PC-9 (cell line): ENCODE data around the gene RAB11FIP4. TPM values are rescaled to one million over a fixed set of nuclear protein-coding genes. Genes with fewer than 3 reads are reported as not detected.

Source experiments
- BruUV-seq: library from RNA; stranded (reverse); fragments of 400-500 nt; replicated peaks from 2 replicates; lab custom pipeline; 2021; lab: Mats Ljungman, UMichigan
- CTCF ChIA-PET: fragments of 300-600 bp; sonication (Branson Sonifier 250); formaldehyde crosslinking; loops from one replicate; lab custom pipeline; 2022; ENCODE audit warnings: antibody characterized with exemption; lab: Charles Lee
- POLR2A ChIA-PET: fragments of 300-600 bp; sonication (Branson Sonifier 250); formaldehyde crosslinking; loops from one replicate; lab custom pipeline; 2022; ENCODE audit warnings: antibody characterized with exemption; ENCODE audit not compliant: unreplicated experiment; lab: Charles Lee
- DNase-seq, 2 experiments: peaks; one replicate each; pipeline versions ENCODE4 v3.0.0 to v3.0.0-alpha.2; 2015 to 2022; ENCODE audit warnings: mixed read lengths in 1 of 2
- H2AFZ ChIP-seq: fragments of 200-600 bp; sonication (generic); 2 replicates; pipeline ENCODE4 v1.8.1; 2017; ENCODE audit warnings: antibody characterized with exemption
- H3F3A ChIP-seq: fragments of 200-600 bp; sonication (generic); 2 replicates; pipeline ENCODE4 v1.8.1; 2017; ENCODE audit warnings: antibody characterized with exemption, mild to moderate bottlenecking, low read depth; ENCODE audit not compliant: insufficient read depth
- H3K27ac ChIP-seq: fragments of 200-600 bp; sonication (generic); 2 replicates; pipeline ENCODE4 v1.6.1; 2016; ENCODE audit warnings: mixed run types
- H3K27me3 ChIP-seq: fragments of 200-600 bp; sonication (generic); 2 replicates; pipeline ENCODE4 v1.6.1; 2016; ENCODE audit warnings: low read depth, mixed run types; ENCODE audit not compliant: insufficient read depth
- H3K36me3 ChIP-seq: fragments of 200-600 bp; sonication (generic); 2 replicates; pipeline ENCODE4 v1.6.1; 2016; ENCODE audit warnings: low read depth, mixed run types
- H3K4me1 ChIP-seq: fragments of 200-600 bp; sonication (generic); replicated peaks from 2 replicates; pipeline ENCODE4 v1.6.1; 2016; ENCODE audit warnings: mixed run types; ENCODE audit not compliant: insufficient read depth
- H3K4me2 ChIP-seq: fragments of 200-600 bp; sonication (generic); 2 replicates; pipeline ENCODE4 v1.6.1; 2017; ENCODE audit warnings: mixed run types
- H3K4me3 ChIP-seq: fragments of 200-600 bp; sonication (generic); 2 replicates; pipeline ENCODE4 v1.6.1; 2016; ENCODE audit warnings: mixed run types
- H3K79me2 ChIP-seq: fragments of 200-600 bp; sonication (generic); 2 replicates; pipeline ENCODE4 v1.6.1; 2017; ENCODE audit warnings: low read depth, mixed run types
- H3K9me2 ChIP-seq: fragments of 200-600 bp; sonication (generic); 2 replicates; pipeline ENCODE4 v1.8.1; 2017; ENCODE audit warnings: mild to moderate bottlenecking; ENCODE audit not compliant: insufficient read depth
- H3K9me3 ChIP-seq: fragments of 200-600 bp; sonication (generic); 2 replicates; pipeline ENCODE4 v1.8.1; 2016; ENCODE audit warnings: low read depth; ENCODE audit not compliant: insufficient read depth
- H4K20me1 ChIP-seq: fragments of 200-600 bp; sonication (generic); 2 replicates; pipeline ENCODE4 v1.8.1; 2017; ENCODE audit not compliant: insufficient read depth
- EZH2 ChIP-seq: fragments of 200-600 bp; sonication (generic); IDR thresholded peaks from 2 replicates; pipeline ENCODE4 v1.8.0; 2017; ENCODE audit warnings: antibody characterized with exemption, low read depth
- intact Hi-C: fragments of 100-400 bp; cut with micrococcal nuclease; formaldehyde crosslinking; loops from one replicate; pipeline ENCODE4 v1.10.0; 2022; ENCODE audit not compliant: unreplicated experiment
- total RNA-seq: library from RNA; stranded (reverse); gene quantifications from 2 replicates; pipeline ENCODE4 v1.2.3, GENCODE V29; 2021
- TF ChIP-seq, protein P1 (sequence below): fragments of 200-600 bp; sonication (generic); conservative IDR thresholded peaks from 2 replicates; pipeline ENCODE4 v1.6.1; 2017; ENCODE audit warnings: mixed run types, antibody characterized with exemption, mild to moderate bottlenecking, moderate library complexity

The RAB11FIP4 gene
- total RNA-seq, 1 experiment from 2014 or later, result 22.9 TPM

DNA sequence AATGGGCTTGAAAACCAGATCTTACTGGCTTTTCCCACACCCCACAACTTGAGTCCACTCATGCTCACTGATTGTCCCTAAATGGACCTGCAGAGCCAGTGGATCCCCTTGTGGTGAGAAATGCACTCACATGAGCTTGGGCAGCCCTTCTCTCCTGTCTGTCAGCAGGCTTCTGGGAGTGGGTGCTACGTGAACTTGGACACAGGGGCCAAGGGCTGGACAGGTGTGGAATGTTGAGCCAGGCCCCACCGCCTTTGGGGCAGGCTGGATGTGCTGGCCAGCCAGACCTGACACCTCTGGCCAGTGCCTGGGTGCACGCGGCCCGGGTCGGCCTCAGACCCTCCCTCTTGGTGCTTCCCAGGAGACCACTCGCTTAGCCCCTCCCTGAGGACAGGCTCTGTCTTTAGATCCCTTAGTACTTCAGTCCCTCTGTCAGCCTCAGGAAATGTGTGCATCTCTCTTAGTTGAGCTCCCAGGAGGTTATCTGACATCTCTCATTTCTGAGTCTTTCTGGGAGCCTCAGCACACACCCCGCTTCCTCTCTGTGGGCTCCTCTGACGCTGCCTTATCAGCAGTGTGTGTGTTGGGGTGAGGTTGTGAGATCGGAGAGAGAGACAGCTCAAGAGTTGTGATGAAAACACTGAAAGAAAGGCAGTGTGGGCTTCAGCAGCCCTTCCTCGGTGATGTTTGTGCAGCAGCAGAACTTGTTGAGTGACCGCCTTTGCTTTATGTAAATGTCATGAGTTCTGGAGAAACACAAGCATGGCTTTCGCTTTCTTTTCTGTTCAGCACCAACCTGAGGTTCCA lies 117.0 kb downstream of the RAB11FIP4 start:
- no TSS peak for BruUV-seq
- no peaks in the 10 kb centered on the region for H3K36me3 ChIP-seq
- no peaks in the 10 kb centered on the region for H3K4me1 ChIP-seq
- ChIA-PET CTCF (no interaction called here), POLR2A (no interaction called here)
- no peak overlapping the region for H3K4me3 ChIP-seq
- H4K20me1 ChIP-seq, result peaks cover 5% of the 10 kb centered on the region
- DNase-seq, result no peak
- H3K27me3 ChIP-seq, result no peaks in the 10 kb centered on the region
- intact Hi-C loops, result no loop called here
- H3K9me2 ChIP-seq, result no peaks in the 10 kb centered on the region
- peaks cover 10% of the 10 kb centered on the region; the same call in 1 of the 2 replicates for H3F3A ChIP-seq
- H3K79me2 ChIP-seq, result peaks cover 22% of the 10 kb centered on the region
- H3K4me2 ChIP-seq, result no peak overlapping the region
- H3K27ac ChIP-seq, result no peak overlapping the region
- no peak overlapping the region for H2AFZ ChIP-seq
- no peak for TF ChIP-seq EZH2
- TF ChIP-seq, protein P1, sequence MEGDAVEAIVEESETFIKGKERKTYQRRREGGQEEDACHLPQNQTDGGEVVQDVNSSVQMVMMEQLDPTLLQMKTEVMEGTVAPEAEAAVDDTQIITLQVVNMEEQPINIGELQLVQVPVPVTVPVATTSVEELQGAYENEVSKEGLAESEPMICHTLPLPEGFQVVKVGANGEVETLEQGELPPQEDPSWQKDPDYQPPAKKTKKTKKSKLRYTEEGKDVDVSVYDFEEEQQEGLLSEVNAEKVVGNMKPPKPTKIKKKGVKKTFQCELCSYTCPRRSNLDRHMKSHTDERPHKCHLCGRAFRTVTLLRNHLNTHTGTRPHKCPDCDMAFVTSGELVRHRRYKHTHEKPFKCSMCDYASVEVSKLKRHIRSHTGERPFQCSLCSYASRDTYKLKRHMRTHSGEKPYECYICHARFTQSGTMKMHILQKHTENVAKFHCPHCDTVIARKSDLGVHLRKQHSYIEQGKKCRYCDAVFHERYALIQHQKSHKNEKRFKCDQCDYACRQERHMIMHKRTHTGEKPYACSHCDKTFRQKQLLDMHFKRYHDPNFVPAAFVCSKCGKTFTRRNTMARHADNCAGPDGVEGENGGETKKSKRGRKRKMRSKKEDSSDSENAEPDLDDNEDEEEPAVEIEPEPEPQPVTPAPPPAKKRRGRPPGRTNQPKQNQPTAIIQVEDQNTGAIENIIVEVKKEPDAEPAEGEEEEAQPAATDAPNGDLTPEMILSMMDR, result 0 out of 2 replicates have a peak, but pooled peaks have one; percentile 32
- no peaks in the 10 kb centered on the region for H3K9me3 ChIP-seq

DNA sequence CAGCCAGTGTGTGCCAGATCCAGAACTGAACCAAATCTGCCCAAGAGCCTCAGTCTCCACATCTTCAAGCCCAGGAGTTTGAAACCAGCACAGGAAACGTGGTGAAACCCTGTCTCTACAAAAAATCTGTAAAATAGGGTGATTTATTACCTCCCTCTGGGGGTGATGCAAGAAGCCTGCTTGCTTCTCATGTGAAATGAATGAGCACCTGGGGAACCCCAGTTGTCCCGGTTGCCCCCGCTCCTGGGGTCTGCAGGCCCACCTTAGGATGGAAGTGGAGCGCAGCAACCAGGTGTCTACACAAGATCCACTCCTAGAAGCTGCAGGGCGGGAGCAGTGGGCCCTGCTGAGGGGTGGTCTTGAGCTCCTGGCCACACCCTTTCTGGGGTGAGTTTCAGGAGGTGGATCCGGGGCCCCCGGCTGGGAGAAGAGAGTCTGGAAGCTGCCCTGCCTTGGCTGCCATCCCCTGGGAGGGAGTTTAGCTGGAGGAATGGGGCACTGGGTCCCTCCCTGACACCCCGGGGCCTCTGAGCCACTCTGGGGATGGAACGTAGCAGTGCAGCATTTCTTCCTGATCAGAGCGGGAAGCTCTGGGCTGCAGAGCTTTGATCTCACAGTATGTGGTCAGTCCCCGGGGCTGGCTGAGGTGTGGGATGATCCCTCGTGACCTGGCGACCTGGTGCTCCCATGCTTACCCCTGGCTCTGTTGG lies 117.8 kb downstream of the RAB11FIP4 start:
- intact Hi-C loops, result no loop called here
- no peaks in the 10 kb centered on the region for H3K36me3 ChIP-seq
- POLR2A ChIA-PET, result no interaction called here
- no peaks in the 10 kb centered on the region for H3K27me3 ChIP-seq
- H3K27ac ChIP-seq, result no peak overlapping the region
- no peak overlapping the region for H2AFZ ChIP-seq
- H3K4me1 ChIP-seq, result no peaks in the 10 kb centered on the region
- H3K79me2 ChIP-seq, result peaks cover 22% of the 10 kb centered on the region
- no peaks in the 10 kb centered on the region for H3K9me3 ChIP-seq
- CTCF ChIA-PET, result no interaction called here
- no peak overlapping the region for H3K4me3 ChIP-seq
- H3K9me2 ChIP-seq, result no peaks in the 10 kb centered on the region
- no peak overlapping the region for H3K4me2 ChIP-seq
- TF ChIP-seq, protein P1, result no peak
- no peak for TF ChIP-seq EZH2
- no TSS peak for BruUV-seq
- no peak for DNase-seq
- H4K20me1 ChIP-seq, result peaks cover 5% of the 10 kb centered on the region
- peaks cover 10% of the 10 kb centered on the region; the same call in 1 of the 2 replicates for H3F3A ChIP-seq

DNA sequence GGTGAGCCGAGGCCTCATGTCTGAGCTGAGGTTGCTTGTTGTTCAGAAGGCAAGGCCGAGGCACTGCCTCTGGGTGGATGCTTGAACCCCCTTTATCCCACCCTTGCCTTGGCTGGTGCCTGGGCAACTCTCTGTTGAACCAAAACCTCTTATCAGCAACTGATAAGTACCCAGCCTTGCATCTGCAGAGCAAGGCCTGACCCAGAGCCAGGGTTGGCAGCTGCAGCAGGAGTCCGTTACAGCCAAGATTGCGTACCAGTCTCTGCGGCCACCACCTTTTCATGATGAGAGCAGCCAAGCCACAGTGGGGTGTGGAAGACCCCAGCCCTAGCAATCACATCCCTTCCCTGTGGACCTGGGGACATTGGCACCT lies 118.3 kb downstream of the RAB11FIP4 start:
- H3K27ac ChIP-seq, result no peak overlapping the region
- H3K9me3 ChIP-seq, result no peaks in the 10 kb centered on the region
- BruUV-seq, result no TSS peak
- no peaks in the 10 kb centered on the region for H3K9me2 ChIP-seq
- TF ChIP-seq, protein P1, result no peak
- no peak for TF ChIP-seq EZH2
- ChIA-PET CTCF (no interaction called here), POLR2A (no interaction called here)
- H3K4me2 ChIP-seq, result no peak overlapping the region
- H3K79me2 ChIP-seq, result peaks cover 20% of the 10 kb centered on the region
- no peak for DNase-seq
- H3K4me3 ChIP-seq, result no peak overlapping the region
- H3F3A ChIP-seq, result peaks cover 8% of the 10 kb centered on the region; the same call in 1 of the 2 replicates
- no peaks in the 10 kb centered on the region for H3K27me3 ChIP-seq
- intact Hi-C loops, result no loop called here
- H4K20me1 ChIP-seq, result peaks cover 3% of the 10 kb centered on the region
- no peak overlapping the region for H2AFZ ChIP-seq
- H3K4me1 ChIP-seq, result no peaks in the 10 kb centered on the region
- no peaks in the 10 kb centered on the region for H3K36me3 ChIP-seq
